Renal pelvis (tissue), 4 donors: ENCODE data around the gene SRSF11. TPM values are rescaled to one million over a fixed set of nuclear protein-coding genes. Genes with fewer than 3 reads are reported as not detected.

Experiments used
- DNase-seq: peaks from one replicate; pipeline ENCODE4 v3.0.0-alpha.2; 2013
- polyA plus RNA-seq, 3 donors: library from polyadenylated mRNA; unstranded; fragments of 120-200 nt; gene quantifications; one replicate each; pipeline ENCODE4 v1.2.1, GENCODE V29; 2013; ENCODE audit not compliant: insufficient read length in 3 of 3

The SRSF11 gene
- polyA plus RNA-seq, 3 donors, result 338 to 481 (median 475) TPM

DNA sequence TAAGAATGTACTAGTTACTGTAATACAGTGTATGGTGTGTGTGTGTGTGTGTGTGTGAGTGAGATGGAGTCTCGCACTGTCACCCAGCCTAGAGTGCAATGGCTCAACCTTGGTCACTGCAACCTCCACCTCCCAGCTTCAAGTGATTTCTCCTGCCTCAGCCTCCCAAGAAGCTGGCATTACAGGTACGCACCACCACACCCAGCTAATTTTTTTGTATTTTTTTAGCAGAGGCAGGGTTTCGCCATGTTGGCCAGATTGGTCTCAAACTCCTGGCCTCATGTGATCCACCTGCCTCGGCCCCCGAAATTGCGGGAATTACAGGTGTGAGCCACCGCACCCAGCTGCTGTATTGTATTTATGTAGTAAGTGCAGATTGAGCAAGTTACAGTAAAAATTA, 12.9 kb upstream of the SRSF11 start:
- DNase-seq, result no peak

DNA sequence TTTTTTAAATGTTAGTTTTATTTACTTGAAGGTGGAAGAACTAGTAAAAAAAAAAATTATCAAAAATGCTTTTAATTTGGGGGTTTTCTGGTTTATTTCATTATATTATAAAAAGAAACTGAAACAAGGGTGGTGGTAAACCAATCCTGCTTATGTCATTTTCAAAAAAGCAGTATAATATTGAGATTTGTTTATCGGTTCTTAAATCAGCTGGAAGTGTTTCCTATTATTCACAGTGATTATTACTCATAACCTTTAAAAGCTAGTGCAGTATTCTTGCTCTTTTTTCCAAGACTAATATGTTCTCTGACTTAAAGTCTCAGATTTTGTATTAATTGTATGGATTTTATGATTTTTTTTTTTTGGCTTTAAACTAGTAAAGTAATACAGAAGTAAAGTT, 10.4 kb upstream of the SRSF11 start:
- no peak for DNase-seq

GRCh38 chr1:70211541-70211940, 9.6 kb upstream of the SRSF11 start:
- no peak for DNase-seq

DNA sequence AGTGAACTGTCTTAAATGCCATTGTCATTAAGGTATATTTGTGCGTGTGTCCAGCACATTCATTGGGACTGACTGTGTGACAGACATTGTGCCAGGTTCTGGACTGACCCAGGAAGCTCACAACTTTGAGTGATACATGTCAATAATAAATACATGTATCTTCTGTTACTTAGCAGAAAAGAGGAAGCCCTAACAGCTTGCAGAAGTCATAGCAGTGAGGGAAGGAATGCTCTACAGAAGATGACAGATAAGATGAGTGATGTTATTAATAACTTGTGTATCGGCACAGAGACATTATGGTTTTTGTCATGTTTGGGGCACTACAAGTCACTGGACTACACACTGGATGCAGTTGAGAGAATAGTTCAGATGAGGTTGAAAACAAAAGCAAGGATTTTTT, 1.2 kb upstream of the SRSF11 start:
- DNase-seq, result no peak

DNA sequence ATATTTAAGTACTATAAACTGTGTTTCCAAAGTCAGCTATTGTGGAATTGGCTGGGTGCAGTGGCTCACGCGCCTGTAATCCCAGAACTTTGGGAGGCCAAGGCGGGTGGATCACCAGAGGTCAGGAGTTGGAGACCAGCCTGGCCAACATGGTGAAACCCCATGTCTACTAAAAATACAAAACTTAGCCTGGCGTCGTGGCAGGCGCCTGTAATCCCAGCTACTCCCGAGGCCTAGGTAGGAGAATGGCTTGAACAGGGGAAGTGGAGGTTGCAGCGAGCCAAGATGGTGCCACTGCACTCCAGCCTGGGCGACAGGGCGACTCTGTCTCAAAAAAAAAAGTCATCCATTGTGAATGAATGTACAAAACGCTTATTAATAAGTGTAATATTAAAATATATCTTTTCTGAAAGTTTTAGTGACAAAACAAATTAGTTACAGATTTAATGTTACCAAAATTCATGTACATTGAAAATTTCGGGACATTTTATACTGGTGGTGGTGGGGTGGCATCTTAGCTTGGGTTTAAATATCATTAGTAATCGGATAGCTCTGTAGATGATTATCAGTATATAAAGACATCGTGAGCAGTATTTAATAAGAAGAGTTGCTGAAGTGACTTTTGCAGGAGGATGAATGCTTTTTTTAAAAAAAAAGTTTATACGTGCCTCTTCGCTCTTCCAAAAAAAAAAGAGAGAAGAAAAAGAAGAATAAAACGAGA, 503 bp upstream of the SRSF11 start:
- no peak for DNase-seq

GRCh38 chr1:70222716-70223235, 1.6 kb downstream of the SRSF11 start:
- no peak for DNase-seq

- DNase-seq, result no peak
Measured at GRCh38 chr1:70224954-70225353, 3.8 kb downstream of the SRSF11 start.

DNA sequence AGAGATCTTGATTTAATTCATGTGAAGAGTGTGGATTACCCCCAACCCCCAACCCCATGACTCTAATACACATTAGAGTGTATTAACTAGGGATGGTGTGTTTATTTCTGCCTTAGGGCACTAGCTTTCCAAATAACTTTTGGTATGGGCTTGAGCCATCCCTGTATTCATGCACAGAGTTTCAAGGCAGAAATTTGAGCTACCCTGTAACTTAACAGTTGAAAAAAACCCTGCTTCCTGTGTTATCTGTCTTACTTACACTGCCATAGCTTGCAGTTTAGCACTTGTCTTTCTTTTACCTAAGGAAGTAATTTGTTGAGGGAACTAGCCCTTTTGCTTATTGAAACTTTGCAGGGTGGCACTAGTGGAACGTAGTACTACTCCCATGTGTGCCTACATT, 6.3 kb downstream of the SRSF11 start:
- no peak for DNase-seq

DNA sequence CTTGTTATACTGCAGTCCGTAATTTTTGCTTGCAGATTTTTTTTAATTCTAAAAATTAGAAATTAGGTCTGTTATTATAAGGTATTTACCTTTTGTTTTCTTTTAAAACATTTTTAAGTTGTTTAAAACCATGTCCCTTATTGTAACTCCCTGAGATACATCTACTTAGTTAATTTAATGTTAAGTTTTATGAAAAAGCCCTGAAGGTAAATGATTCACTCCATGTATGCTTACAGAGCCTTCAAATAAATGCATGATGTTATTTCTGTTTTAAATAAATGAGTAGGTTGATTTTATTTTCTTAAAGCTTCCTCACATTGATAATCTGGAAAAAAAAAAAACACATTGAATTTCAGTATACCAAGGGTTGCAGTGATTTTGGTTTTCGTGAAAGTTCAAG, 7.5 kb downstream of the SRSF11 start:
- no peak for DNase-seq

- no peak for DNase-seq
Measured at GRCh38 chr1:70231475-70231874, 10.3 kb downstream of the SRSF11 start.

GRCh38 chr1:70234733-70235132, 13.6 kb downstream of the SRSF11 start:
- DNase-seq, result no peak

GRCh38 chr1:70239940-70240339, 18.8 kb downstream of the SRSF11 start:
- DNase-seq, result no peak

- no peak for DNase-seq
Measured at GRCh38 chr1:70247122-70247521, 25.9 kb downstream of the SRSF11 start.

DNA sequence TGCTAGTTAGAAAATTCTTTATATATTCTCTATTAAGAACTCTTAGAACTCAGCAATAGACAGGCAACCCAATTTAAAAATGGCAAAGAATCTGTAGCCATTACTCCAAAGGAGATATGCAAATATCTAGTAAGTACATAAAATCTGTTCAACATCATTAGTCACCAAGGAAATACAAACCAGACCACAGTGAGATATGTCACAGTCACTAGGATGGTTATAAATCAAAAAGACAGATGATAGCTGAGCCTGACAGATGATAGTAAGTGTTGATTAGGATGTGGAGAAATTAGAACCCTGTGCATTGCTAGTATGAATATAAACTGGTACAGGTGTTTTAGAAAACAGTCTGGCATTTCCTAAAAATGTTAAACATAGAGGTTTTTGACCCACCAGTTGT, 26.6 kb downstream of the SRSF11 start:
- DNase-seq, result no peak

GRCh38 chr1:70248729-70249128, 27.5 kb downstream of the SRSF11 start:
- DNase-seq, result no peak

- no peak for DNase-seq
Measured at GRCh38 chr1:70256664-70257063, 35.5 kb downstream of the SRSF11 start.

DNA sequence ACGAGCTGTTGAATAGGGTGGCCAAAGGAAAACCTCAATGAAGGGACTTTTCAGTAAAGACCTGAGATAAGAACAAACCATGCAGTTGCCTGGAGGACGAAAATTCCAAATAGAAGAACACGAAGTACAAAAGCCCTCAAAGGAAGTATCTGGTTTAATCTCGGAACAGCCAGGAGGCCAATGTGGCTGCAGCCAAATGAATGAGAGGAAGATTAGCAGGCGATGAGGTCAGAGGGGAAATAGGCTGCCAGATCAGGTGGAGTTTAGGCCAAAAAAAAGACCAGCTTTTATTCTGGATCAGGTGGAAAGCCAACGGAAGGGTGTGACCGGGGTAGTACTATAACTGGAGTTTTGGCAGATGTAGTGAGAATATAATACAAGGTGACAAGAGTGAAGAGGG, 43.7 kb downstream of the SRSF11 start:
- no peak for DNase-seq

GRCh38 chr1:70265946-70266345, 44.8 kb downstream of the SRSF11 start:
- DNase-seq, result no peak

DNA sequence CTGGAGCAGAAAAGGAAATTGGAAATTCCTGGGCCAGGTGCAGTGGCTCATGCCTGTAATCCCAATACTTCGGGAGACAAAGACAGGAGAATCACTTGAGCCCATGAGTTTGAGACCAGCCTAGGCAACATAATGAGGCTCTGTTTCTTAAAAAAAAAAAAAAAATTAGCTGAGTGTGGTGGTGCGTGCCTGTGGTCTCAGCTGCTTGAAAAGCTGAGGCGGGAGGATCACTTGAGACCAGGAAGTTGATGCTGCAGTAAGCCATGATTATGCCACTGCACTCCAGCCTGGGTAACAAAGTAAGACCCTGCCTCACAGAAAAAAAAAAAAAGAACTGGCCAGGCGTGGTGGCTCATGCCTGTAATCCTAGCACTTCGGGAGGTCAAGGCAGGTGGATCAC, 56.7 kb downstream of the SRSF11 start:
- no peak for DNase-seq

DNA sequence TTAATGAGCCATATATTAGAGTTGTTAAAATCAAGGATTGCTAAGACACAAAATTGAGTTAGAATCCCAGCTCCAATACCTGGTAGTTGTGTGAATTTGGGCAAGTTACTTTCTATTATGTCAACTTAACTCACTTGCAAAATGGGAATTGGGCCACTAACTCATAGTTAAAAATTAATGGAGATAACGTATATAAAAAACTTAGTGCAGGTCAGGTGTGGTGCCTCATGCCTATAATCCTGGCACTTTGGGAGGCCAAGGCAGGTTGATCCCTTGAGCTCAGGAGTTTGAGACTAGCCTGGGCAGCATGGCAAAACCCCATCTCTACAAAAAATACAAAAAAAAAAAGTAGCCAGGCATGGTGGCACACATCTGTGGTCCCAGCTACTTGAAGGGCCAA, 57.5 kb downstream of the SRSF11 start:
- no peak for DNase-seq

DNA sequence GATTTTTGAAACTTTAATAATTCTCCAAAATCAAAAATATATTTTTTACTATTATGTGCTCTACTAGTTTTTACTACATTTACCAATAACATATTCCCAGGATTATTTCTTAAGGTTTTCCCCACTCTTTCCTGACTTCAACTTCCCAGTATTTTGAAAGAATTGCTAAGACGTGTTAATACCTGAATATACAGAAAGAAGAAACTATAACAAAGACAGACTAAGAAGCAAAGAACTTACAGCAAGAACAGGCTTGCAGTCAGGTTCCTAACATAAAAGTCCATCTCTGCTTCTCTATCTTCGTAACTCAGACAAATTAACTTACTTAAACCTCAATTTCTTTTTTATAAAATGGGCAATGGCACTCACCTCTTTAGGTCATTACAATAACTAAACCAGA, 63.2 kb downstream of the SRSF11 start:
- DNase-seq, result no peak

- no peak for DNase-seq
Measured at GRCh38 chr1:70286453-70286852, 65.3 kb downstream of the SRSF11 start.

DNA sequence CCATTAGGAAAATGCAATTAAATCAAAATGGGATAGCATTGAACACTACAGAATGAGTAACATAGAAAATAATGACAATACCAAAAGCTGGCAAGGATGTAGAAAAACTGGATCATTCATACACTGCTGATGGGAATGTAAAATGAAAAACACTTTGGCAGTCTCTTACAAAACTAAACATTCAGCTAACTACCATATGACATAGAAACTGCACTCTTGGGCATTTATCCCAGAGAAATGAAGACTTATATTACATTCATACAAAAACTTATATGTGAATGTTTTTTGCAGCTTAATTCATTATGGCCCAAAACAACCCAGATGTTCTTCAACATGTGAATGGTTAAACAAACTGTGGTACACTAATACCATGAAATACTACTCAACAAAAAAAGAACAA, 67.0 kb downstream of the SRSF11 start:
- no peak for DNase-seq

DNA sequence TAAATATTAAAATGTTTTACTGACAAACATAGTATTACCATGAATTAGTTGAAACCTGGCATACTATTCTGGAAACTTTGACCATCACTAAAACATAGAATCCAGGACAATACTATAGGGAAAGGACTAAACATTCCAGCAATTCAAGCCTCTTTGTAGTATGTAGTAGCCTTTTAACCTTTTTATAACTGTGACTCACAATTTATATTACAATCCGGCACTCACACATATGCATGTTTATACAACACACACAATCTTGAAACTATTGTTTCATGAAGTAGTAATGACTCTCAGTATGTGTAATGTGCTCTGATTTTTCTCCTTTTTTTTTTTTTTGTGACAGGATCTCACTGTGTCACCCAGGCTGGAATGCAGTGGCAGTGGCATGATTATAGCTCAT, 69.0 kb downstream of the SRSF11 start:
- no peak for DNase-seq
